HG02943 (cell line): ENCODE measurements around the gene FAAP100.

Experiments
- ATAC-seq: cut with Tn5 transposase; IDR thresholded peaks from one replicate; pipeline ENCODE4 v1.9.1; 2021; ENCODE audit warnings: mild to moderate bottlenecking, low read depth, moderate library complexity; ENCODE audit not compliant: unreplicated experiment

FAAP100 gene

GRCh38 chr17:81513753-81514488, 38.2 kb downstream of the FAAP100 start:
- ATAC-seq = no peak

DNA sequence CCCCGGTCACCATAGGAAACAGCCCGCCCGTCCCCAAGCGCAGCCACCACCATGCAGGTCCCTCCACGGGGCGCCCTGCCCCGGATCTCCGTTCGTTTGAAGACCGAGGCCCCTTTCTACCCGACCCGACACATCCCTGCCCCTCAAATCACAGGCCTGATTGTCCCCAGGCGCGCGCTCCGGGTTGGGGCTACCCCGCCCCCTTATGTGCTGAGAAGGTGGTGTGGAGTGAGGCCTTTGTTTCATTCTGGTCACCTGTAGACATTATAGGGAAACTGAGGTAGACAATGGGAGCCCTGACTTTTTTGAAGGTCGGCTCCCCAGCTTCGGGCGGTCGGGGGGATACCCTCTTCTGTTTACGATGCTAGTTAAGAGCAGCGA, 38.8 kb downstream of the FAAP100 start:
- peak; percentile 6 for ATAC-seq

DNA sequence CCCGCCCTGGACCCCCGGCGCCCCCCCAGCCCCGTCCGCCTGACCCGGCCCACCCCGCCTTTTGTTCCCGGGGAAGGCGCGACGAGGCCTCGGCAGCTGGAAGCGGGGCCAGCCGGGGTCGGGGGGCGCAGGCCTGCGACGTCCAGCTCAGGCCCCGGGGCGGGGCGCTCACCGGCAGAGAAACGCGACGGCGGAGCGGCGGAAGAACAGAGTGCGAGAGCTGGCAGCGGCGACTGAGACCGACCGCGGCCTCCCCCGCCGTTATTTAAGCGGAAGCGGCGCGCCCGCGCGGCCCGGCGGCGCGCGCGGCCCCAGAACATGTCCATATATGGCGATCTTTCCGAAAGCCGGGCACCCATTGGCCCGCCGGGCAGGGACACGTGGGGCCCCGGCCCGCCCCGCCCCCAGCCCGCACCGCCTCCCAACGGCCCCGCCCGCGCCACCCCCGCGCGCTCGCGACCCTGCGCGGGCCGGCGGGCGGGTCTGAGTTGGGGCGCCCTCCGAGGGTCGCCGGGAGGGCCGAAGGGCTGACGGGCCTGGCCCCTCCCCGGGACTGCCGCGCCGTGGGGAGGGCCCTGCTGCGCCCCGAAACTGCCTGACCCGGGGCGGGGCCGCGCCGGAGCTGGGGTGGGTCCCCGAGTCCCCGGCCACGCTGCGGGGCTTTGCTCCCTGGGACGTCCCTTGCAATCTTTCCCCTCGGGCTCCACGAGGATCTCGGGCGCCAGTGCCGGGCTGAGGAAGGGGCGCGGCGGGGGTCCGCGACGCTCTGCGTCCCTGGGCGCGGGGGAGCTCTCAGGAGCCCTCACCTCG, 39.4 kb downstream of the FAAP100 start, which contains the start of gene ACTG1:
Gene ACTG1, minus strand, starts transcription at position 238 of the 810 bp plus-strand sequence. CDS start 445 bp downstream, outside the sequence.
- ATAC-seq = peak; percentile 44

- no peak for ATAC-seq
These were observed 40.2 kb downstream of the FAAP100 start for GRCh38 chr17:81511804-81512561.

DNA sequence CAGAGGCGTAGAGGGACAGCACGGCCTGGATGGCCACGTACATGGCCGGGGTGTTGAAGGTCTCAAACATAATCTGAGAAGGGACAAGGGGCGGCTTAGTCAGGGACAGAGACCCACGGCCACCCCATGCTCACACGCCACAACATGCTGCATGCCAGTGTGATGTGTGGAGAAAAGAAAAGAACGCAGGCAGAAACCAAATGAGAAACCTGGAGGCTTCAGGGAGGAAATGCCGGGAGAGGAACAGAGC, 40.7 kb downstream of the FAAP100 start:
- no peak for ATAC-seq

GRCh38 chr17:81510785-81511553, 41.2 kb downstream of the FAAP100 start:
- ATAC-seq = no peak

GRCh38 chr17:81509972-81510784, 42.0 kb downstream of the FAAP100 start:
- no peak for ATAC-seq

DNA sequence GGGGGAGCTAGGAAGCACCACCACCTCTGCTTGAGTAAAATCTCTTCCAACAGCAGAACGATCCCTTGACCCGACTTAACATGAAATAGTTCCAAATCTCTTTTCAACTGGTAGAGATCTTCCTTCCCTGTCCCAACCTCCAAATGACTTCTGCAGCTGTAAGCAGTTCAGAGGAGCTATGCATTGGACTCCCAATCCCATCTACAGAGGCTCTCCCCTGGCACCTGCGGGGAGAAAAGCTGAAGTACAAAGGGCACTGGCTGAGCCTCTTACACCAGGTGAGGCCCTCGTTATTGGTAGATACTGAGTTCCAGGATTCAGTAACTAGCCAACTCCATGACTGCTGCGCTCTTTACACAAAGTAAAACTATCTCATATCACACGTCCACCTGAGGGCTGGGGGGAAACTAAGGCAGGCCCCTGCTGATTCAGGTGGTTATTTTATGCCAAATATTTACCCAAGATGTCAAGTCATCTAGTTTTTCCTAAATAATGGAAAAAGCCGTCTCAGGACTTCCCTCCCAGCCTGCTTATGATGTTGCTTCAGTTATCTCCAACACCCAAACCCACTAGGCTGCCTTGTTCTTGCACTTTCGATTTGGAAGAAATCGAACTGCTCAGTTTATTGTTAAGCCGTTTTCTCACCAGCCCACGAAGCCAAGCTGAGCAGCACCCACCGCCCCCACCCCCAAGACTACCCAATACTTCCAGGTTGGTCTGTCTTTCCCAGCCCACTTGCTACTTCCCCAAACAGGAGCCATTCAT, 42.8 kb downstream of the FAAP100 start:
- no peak for ATAC-seq

DNA sequence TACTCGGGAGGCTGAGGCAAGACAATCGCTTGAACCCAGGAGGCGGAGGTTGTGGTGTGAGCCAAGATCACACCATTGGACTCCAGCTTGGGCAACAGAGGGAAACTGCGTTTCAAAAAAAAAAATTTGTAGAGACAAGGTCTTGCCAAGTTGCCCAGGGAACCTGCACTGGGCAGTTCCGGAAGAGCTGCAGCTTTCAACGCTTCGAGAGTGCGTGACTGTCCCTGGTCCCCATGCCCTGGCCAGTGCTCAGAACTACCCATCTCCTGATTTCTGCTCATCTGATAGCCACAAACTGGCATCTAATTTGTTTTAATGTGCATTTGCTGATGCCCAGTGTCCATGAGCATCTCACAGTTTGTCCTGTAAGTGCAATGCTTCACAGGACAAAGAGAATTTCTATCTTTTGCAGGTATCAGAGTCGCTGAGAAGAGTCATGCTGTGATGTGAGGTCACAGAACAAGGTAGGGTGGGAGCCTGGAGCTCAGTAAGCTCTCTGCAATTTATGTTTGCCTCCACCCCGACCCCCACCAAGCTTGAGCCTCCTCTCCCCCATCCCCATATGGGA, 43.4 kb downstream of the FAAP100 start:
- ATAC-seq = no peak

DNA sequence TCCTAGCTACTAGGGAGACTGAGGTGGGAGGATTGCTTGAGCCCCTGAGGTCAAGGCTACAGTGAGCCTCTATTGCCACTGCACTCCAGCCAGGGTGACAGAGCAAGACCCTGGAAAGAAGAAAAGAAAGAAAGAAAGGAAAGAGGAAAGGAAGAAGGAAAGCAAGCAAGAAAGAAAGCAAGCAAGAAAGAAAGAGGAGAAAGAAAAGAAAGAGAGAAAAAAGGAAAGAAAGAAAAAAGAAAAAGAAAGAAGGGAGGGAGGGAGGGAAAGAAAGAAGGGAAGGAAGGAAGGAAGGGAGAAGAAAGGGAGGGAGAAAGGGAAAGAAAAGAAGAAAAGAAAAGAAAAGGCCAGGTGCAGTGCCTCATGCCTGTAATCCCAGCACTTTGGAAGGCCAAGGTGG, 48.5 kb downstream of the FAAP100 start:
- ATAC-seq = no peak

DNA sequence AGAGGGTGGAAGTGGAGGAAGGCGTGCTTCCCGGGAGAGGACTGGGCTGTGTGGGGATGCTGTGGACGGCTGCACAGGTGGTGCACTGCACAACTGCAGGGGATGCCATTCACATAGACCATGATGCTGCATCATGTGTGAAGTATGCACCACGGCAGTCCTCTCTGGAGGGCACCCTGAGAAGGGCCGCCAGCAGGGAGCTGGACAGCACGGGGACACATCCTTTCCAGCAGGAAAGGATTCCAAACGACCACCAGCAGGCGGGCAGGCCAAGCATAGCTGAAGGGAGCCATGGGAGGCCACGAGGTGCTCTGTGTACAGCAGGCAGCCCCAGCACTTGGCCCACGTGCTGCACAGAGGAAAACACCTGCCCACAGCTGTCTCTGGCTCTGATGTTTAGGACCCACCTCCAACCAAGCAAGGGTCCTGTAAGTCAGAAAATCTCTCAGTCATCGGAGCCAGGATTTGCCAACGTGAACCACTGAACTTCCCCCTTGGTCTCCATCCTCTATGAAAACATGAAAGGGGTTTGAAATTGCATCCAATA, 49.6 kb downstream of the FAAP100 start:
- ATAC-seq = no peak

DNA sequence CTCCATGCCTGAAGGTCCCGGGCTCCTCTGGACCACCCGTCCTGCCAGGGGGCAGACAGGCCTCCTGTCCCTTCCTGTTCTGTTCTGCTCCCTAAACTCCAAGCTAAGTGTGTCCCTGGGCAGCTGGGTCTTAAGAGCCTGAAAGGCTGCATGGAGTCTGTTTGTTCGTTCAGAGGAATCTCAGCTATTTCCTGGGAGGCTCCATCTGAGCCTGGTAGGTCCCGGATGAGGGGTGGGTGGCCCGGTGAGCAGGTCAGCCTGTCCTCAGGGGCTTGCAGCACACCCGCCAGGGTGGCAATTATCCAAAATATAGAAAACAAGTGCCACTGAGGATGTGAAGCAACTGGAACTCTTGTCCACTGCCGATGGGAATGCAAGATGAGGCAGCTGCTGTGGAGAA, 52.1 kb downstream of the FAAP100 start:
- ATAC-seq = no peak

DNA sequence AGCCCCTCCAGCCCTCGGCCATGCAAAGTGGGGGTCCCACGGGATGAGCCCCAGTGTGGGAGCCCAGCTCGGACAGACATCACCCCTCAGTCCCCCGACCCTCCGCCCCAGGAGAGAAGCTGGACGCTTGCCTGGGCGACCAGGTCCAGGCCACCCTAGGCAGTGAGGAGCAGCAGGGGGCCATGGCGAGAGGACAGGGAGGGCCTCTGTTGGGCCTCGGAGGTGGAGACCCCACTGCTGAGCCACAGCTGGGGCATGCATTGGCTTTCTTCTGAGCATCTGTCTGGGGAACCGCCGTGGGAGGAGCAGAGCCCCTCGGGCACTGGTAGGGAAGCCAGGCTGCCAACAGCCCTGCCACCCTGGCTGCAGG, 52.6 kb downstream of the FAAP100 start:
- ATAC-seq = no peak

DNA sequence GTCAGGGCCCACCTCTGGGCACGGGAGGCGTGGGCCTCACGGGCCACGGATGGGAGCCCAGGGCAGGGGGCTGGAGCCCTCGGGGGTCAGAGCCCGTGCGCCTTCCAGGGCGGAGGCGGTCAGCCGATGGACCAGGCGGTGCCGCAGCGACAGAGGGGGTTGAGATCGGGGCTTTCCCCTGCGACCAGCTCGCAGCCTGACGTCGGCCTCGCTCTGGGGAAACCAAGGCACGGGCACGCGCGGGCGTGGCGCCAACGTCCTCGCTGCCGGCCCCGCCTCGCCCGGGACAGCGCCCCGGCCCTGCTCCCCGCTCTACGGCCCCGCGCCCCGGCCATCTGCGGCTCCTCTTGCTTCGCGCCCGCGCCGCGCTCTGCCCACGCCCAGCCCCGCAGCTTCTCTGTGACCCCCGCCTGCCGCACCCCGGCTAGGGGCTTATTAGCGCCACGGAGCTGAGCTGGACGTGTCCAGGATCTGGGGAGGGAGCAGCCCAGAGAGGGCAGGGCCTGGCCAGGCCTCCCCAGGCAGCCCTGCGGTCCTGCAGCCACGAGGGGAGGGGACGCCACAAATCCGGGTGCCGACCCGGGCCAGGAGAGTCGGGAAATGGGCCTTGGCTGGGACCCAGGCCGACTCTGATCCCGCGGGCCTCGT, 53.1 kb downstream of the FAAP100 start:
- ATAC-seq = no peak

GRCh38 chr17:81494626-81495377, 57.4 kb downstream of the FAAP100 start:
- ATAC-seq = no peak

DNA sequence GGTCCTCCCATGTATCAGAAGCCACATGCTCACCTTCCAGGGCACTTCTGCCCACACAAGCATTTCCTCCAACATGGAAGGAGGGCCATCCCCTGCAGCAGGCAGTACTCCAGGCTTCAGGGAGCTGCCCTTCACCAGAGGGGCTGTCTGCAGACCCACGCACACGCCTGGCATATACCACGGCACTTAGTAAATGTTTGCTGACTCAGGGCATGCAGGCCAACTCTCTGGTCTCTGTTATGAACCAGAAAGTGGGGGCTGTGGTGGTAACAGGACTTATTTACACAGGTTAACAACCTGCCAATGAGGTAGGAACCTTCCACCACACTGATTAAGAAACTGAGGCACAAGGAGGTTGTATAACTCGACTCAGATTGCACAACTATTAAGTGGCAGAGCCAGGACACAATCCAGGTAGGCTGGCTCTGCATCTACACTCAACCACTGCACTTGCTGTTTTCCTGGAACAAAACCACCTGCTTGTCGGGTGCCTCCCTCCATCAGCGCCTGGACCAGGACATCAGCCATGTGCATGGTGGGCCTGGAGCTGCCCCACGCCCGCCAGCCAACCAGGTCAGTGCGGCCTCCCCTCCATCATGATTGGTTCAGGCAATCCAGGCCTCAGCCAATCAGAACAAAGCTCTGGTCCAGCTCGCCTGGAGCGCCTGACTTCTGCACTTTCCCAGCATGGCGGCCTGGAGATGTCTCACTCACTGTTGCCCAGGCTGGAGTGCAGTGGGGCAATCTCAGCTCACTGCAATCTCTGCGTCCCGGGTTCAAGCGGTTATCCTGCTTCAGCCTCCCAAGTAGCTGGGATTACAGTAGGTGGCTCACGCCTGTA, 58.7 kb downstream of the FAAP100 start:
- ATAC-seq = no peak
